ACHN (cell line): ENCODE measurements around the gene MYLIP.
"Not testable (repeated sequence)": the region's sequence is repeated elsewhere in the genome, so short reads cannot be mapped to it uniquely, and the experiment has no call there.

Experiments
- DNase-seq: peaks from one replicate; pipeline ENCODE4 v3.0.0-alpha.2; 2015
- in situ Hi-C: cut with HindIII; loops from 2 replicates; pipeline ENCODE4 v1.10.0; 2017; ENCODE audit warnings: low sequenced_read_pairs, low pct_ligation_motif_present, low pct_unique_long_range_greater_than_20kb

Gene MYLIP

DNA sequence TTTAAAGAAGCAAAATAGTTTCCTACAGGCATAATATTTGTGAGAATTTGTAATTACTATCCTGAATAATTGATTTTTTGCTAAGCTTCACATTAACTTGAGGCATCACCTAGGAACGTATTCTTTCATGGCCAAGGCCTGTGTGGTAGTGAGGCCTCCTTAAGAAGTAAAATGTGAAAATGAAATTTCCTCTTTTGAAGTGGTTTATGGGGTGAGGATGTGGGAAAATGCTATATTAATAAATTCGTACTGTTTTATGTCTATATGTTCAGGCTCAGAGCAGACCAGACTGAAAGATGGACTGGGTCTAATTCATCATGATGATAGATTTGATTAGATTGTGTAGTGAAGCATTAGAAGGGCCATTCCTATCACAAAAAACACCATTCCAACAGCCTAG is 33.1 kb downstream of the MYLIP start:
- DNase-seq = no peak
- in situ Hi-C loops = no loop called here

DNA sequence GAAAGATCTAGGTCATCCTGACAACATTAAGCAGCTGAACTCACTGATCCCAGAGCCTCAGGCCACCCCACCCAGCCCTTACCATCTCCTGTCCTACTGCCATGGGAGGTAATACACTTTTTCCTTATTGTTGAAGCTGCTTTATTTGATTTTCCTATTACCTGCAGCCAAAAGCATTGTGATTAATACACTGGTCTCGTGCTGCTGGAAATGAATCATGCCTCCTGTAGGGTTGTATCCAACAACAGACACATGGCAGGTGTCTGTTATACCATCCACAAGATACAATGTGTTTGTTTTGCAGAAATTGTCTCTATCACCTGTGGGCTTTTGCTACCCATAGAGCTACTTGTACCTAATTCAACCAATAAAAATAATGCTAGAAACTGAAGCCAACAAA is 34.2 kb downstream of the MYLIP start:
- no peak for DNase-seq
- in situ Hi-C loops = no loop called here

DNA sequence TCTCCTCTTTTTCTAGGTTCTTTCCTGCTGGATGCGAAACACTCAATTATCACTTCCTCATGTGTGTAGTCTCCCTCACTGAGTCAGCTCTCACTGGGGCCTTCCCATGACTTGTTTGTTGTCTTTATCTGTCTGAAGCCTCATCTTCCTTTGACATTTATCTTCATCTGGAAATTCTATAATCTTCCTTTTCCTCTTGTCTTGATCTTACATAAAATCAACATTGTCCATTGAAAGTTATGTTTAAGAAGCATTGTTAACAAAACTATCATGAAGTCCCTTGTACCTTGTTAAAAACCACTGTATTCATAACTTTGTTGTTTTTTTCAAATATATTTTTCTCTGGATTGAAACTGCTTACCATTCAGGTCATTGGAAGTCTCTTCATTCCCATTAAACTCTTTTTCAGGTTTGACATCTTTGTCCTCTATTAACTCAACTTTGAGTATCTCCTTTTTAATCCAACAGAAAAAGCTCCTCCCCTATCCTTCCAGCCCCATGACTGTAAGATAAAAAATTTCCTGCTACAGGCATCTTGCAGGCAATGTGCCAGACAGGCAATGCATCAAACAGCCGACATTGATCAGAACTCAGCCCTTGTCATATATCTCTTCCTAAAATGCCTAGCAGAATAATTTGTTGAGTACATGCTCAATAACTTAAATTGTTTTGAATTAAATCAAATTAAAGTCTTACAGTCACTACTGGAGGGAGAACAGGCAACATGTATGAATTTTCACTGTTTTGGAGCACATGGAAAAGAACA is 34.8 kb downstream of the MYLIP start:
- no peak for DNase-seq
- in situ Hi-C loops = no loop called here

DNA sequence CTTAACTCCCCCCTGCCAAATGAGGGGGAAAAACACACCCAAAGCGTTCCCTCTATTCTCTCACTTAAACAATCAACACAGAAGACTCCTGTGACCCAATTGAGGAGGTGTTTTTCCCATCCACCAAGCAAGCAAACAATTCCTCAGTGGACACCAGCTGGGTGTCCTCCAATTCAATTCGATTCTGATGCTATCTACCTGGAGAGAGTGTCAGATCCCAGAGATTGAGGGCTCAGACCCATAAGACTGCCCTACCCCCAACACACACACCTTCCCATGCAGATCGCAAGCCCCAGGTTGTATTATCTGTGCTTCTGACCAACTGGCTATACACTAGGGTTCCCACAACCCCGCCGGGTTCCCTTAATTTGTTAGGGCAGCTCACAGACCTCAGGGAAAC is 36.8 kb downstream of the MYLIP start:
- in situ Hi-C loops = no loop called here
- no peak for DNase-seq

DNA sequence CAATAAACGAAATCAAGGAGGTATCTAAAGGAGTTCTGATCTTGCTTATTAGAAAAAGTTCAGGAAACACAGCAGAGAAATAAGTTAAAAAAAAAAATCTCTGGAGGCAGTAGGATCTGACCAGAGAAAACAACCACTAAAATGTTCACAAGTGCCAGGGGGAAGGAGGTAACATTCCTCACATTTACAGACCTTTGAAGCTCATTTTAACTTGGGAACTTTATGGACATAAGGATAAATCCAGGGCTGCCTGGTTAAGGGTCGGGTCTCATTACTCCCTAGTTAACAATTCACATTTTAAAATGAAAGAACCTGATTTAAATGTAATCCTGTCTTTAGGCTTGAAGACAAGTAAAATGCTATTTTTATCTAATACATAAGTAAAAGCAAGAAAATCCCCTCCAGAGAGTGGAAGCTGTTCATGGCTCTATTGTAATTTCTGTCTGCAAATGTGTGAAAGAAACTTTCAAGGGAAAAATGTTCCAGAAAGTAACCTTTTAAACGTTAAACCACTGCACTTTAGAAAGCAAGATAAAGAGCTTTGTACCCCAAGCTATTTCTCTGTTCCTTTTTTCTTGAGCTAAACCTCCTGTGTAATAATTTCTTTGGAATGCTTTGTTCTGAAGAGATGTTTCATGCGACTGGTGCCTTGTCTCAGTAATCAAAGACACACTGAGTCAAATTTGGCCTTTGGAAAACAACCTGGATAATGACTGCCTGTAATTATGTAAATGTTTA is 38.2 kb downstream of the MYLIP start:
- in situ Hi-C loops = no loop called here
- DNase-seq = no peak

DNA sequence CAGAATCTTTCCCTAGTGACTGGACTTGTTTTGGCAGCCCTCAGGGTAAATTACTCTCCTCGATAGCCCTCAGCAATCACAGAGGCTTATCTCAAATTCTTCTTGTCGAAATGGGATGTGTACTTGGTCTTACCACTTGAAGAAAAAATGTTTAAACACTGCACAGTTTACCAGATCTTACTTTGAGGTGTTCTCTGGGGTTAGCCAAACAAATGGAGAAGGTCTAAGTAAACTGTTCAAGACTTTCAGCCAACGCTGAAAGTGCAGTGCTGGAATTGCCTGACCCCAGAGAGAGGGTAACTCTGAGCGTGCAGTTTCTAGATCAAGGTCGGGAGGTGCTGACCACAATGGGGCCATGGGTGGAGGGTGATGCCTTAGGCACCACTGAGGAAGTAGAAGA is 39.2 kb downstream of the MYLIP start:
- DNase-seq = no peak
- in situ Hi-C loops = no loop called here

DNA sequence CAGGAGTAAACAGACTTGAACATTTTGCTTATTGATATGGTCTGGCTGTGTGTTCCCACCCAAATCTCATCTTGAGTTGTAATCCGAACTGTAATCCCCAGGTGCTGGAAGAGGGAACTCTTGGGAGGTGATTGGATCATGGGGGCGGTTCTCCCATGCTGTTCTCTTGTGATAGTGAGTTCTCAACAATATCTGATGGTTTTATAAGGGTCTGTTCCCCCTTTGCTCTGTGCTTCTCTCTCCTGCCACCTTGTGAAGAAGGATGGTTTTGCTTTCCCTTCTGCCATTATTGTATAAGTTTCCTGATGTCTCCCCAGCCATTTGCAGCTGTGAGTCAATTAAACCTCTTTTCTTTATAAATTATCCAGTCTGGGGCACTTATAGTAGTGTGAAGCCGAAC is 40.0 kb downstream of the MYLIP start:
- peak; percentile 38 for DNase-seq
- in situ Hi-C loops = no loop called here

DNA sequence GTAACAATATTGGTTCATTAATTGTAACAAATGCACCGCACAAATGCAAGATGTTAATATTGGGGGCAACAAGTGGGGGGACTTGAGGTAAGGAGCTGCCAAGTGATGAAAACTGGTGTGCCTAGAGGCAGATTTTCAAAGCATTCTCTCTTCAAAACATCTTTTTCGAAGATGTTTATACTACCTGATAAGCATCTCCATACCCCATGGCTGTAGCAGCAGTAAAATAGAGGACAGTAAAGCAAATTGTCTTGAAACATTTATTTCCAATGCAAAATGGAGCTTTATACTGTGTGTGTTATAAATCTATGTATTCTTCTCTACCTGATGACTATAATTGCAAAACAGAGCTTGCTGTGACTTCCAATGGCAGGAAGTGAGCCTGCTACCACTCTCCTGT is 42.5 kb downstream of the MYLIP start:
- DNase-seq = no peak
- in situ Hi-C loops = no loop called here

DNA sequence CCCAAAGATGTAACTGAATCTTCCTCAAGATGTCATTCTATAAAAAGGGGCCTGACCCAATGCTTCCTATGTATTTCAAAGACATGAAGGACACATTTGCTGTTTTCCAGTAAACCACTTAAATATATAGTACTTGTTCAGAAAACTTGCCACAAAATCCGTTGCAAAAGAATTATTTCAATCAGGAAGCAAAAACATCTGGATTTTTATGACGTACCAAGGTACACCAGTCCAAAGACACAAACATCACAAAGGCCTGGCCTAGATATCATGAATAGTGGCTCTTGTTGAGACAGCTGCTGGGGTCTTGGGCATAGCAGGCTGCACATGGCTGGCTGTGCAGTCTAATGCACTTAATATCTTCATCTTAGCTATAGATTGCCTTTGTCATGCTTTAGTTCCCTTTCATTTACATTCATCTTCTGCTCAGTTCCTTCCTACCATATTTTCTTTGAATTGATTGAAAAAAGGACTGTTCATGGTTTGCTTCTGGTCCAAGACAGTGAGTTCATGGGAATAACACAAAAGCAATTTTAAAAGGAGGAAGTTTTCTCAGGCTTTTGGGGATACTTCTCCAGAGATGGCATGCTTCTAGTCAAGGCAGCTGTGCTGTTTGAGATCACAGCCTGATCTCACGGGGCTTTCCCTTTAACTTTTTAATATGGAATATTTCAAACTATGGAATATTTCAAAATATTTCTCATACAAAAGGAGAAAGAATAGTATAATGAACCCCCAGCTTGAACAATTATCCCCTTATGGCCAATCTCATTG is 44.5 kb downstream of the MYLIP start:
- no peak for DNase-seq
- in situ Hi-C loops = no loop called here

DNA sequence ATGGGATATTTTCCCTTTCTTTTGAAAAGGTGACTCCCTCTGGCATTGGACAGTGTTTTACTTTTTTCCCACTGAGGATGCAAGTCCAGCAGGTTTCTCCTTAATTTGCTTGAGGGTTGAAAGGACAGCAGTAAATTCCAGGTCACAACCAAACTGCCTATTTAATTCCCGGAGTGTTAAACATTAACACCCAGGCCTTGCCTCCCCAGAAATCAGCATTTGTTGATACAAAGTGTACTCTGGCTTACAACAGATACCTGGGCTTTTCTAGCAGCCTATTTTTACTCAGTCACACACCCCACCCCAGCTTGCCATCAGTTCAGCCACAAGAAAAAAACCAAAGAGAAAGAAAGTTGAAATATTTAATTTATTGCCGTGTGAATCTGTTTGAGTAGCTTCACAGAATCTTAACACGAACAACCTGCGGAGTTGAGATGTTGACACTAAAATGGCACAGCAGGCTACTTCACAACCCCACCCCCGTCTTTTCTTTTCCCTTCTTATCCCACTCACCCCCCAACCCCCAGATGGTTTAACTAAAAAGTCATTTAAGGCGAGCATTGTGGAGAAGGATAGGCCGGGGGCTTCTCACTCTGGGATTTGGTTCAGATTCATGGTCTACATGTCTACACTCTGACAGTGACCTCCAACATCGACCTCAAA is 45.7 kb downstream of the MYLIP start:
- in situ Hi-C loops = no loop called here
- no peak for DNase-seq

DNA sequence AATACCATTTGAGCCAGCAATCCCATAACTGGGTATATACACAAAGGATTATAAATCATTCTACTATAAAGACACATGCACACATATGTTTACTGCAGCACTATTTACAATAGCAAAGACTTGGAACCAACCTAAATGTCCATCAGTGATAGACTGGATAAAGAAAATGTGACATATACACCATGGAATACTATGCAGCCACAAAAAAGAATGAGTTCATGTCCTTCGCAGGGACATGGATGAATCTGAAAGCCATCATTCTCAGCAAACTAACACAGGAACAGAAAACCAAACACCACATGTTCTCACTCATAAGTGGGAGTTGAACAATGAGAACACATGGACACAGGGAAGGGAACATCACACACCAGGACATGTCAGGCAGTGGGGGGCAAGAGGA is 47.7 kb downstream of the MYLIP start:
- in situ Hi-C loops, DNase-seq: not testable (repeated sequence)

DNA sequence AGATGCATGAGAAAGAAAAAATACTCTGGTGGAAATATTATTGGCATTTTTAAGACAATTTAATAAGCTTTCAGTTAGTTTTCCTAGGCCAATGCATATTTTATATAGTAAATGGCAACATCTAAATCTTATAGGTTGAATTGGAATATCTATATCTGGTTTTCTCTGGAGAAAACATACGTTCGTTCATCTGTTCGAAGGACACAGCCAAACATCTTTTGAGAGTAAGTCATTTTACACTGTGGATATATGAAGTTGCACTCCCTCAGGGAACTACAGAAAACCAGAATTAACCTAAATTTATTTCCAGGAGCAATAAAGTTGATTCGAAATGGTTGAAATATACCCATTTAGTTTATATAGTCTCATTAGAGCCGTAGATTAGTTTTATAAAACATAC is 49.0 kb downstream of the MYLIP start:
- DNase-seq = no peak
- in situ Hi-C loops = no loop called here

DNA sequence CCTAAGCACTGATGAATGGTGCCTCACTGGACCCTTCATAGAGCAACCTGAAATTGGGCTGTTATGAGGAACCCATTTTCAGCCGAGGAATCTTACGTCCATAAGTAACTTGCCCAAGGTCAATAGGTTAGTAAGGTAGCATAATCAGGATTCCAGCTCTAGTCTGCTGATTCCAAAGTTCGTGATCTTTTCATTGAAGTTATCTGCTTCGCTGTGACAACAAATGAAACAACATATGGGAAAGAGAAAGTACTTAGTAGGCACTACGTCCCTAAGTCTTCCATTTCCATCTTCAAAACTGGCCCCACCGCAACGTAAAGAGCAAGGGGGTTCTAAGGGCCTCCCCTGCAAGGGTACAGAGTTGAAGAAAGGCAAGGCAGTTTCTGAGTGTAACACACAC is 49.5 kb downstream of the MYLIP start:
- in situ Hi-C loops = no loop called here
- no peak for DNase-seq

DNA sequence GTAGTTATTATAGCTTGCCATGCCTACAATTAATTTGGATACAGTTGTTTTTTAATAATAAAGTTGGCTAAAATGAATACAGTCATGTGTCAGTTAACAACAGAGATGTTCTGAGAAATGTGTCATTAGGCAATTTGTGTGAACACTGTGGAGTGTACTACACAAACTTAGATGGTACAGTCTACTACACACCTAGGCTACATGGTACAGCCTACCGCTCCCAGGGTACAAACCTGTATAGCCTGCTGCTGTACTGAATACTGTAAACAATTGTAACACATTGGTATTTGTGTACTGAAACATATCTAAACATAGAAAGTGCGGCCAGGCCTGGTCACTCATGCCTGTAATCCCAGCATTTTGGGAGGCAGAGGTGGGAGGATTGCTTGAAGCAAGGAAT is 50.2 kb downstream of the MYLIP start:
- in situ Hi-C loops = no loop called here
- DNase-seq = no peak

DNA sequence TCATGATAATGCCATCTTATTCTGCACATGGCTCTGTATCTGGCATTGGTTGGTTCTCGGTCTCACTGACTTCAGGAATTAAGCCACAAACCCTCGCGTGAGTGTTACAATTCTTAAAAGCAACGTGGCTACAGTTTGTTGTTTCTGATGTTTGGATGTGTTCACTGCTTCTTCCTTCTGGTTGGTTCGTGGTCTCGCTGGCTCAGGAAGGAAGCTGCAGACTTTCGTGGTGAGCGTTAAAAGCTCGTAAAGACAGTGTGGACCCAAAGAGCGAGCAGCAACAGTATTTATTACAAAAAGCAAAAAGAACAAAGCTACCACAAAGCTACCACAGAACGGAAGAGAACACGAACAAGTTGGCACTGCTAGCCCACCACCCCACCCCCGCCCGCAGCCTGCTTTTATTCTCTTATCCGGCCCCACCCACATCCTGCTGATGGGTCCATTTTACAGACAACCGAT is 51.1 kb downstream of the MYLIP start:
- in situ Hi-C loops = no loop called here
- DNase-seq = no peak

DNA sequence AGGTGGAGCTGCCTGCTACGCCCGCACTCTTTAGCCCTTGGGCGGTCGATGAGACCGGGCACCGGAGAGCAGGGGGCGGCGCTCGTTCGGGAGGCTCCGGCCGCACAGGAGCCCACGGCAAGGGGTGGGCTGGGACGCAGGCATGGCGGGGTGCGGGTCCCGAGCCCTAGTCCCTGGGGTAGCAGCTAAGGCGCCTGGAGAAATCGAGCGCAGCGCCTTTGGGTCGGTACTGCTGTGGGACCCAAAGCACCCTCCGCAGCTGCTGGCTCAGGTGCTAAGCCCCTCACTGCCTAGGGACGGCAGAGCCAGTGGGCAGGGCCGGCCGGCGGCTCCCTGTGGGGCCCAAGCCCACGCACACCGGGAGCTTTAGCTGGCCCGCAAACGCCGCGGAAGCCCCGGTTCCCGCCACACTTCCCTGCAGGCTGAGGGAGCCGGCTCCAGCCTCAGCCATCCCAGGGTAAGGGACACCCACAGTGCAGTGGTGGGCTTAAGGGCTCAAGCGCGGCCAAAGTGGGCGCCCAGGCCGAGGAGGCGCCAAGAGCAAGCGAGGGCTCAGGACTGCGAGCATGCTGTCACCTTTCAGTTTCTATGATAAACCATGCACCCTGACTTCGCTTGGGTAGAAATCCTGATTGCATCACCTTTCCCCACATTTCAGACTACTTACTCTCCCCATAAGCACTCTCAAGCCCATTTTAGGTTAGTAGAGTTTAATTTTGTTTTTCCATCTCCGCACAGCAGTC is 52.0 kb downstream of the MYLIP start:
- in situ Hi-C loops = no loop called here
- no peak for DNase-seq

DNA sequence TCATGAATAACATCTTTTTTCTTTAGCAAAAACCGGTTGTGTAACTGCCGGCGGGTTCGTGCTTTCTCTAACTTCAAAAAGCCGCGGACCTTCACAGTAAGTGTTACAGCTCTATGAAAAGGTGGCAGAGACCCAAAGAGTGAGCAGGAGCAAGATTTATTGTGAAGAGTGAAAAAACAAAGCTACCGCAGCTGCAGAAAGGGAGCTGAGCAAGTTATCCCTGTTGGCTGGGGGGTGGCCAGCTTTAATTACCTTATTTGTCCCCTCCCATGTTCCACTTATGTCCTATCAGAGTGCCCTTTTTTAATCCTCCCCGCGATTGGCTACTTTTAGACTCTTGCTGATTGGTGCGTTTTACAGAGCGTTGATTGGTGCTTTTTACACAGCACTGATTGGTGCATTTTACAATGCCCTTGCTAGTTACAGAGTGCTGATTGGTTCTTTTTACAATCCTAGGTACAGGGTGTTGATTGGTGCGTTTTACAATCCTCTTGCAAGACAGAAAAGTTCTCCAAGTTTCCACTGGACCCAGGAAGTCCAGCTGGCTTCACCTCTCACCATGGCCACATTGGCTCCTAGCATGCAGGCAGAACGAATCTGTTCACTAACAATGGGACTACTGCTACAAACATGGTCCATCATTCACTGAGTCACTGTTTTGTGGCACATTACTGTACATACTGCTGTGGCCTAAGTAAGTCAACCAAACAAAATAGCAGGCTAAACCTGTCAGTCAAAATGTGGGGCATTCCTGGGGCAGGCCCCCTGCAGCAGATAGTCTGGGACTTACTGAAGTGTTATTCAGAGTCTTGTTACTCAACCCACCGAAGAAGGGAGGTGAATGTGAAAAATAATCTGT is 52.8 kb downstream of the MYLIP start:
- in situ Hi-C loops = no loop called here
- no peak for DNase-seq
